Calu3 (cell line): ENCODE results near the gene SERGEF. TPM values are rescaled to one million over a fixed set of nuclear protein-coding genes. Genes with fewer than 3 reads are reported as not detected.

Source experiments
- BruUV-seq: library from RNA; stranded (reverse); fragments of 400-500 nt; replicated peaks from 2 replicates; lab custom pipeline; 2021; lab: Mats Ljungman, UMichigan
- CTCF ChIA-PET: fragments of 300-600 bp; sonication (Branson Sonifier 250); formaldehyde crosslinking; loops from one replicate; lab custom pipeline; 2022; ENCODE audit warnings: antibody characterized with exemption; lab: Charles Lee
- DNase-seq: peaks from one replicate; pipeline ENCODE4 v3.0.0; 2022
- H3K27ac Mint-ChIP-seq: one replicate; pipeline ENCODE4 v1.8.0; 2022; ENCODE audit warnings: mixed read lengths; ENCODE audit not compliant: unreplicated experiment
- H3K27me3 Mint-ChIP-seq: one replicate; pipeline ENCODE4 v1.8.0; 2022; ENCODE audit warnings: mixed read lengths; ENCODE audit not compliant: unreplicated experiment
- H3K36me3 Mint-ChIP-seq: one replicate; pipeline ENCODE4 v1.8.0; 2022; ENCODE audit warnings: mild to moderate bottlenecking, moderate library complexity, mixed read lengths; ENCODE audit not compliant: insufficient read depth, unreplicated experiment
- H3K4me1 Mint-ChIP-seq: one replicate; pipeline ENCODE4 v1.8.0; 2022; ENCODE audit warnings: mild to moderate bottlenecking, low read depth, mixed read lengths; ENCODE audit not compliant: unreplicated experiment
- H3K4me3 Mint-ChIP-seq: one replicate; pipeline ENCODE4 v1.8.0; 2022; ENCODE audit warnings: mild to moderate bottlenecking, low read depth, moderate library complexity, mixed read lengths; ENCODE audit not compliant: unreplicated experiment
- H3K9me3 Mint-ChIP-seq: one replicate; pipeline ENCODE4 v1.8.0; 2022; ENCODE audit warnings: low read depth, mixed read lengths; ENCODE audit not compliant: unreplicated experiment
- CTCF ChIP-seq: fragments of 200-600 bp; IDR thresholded peaks from one replicate; pipeline ENCODE4 v1.8.0; 2022; ENCODE audit warnings: antibody characterized with exemption; ENCODE audit not compliant: unreplicated experiment
- intact Hi-C: fragments of 100-400 bp; cut with micrococcal nuclease; formaldehyde crosslinking; loops from one replicate; pipeline ENCODE4 v1.10.0; 2022; ENCODE audit not compliant: unreplicated experiment
- total RNA-seq: library from RNA; stranded (reverse); gene quantifications from 2 replicates; pipeline ENCODE4 v1.2.3, GENCODE V29; 2022

Gene SERGEF
- total RNA-seq, 1 experiment from 2014 or later = 28.1 TPM

- intact Hi-C loops = no loop called here
- CTCF ChIA-PET = interaction anchor here (0.6 kb wide), 1 partner anchor 636 kb away, joined by 3 read pairs; no protein-coding TSS in a partner anchor
- no peaks in the 10 kb centered on the region for H3K4me1 Mint-ChIP-seq
- no peak overlapping the region for H3K27ac Mint-ChIP-seq
- DNase-seq = no peak
- no peak overlapping the region for H3K4me3 Mint-ChIP-seq
- TF ChIP-seq CTCF = no peak
- H3K9me3 Mint-ChIP-seq = no peaks in the 10 kb centered on the region
- no TSS peak for BruUV-seq
- H3K27me3 Mint-ChIP-seq = no peaks in the 10 kb centered on the region
- H3K36me3 Mint-ChIP-seq = no peaks in the 10 kb centered on the region
Observed at GRCh38 chr11:17922416-17922788, 90.4 kb downstream of the SERGEF start.

GRCh38 chr11:17921659-17922415 is 91.0 kb downstream of the SERGEF start:
- Mint-ChIP-seq H3K36me3 (no peaks in the 10 kb centered on the region), H3K27ac (no peak overlapping the region), H3K9me3 (no peaks in the 10 kb centered on the region), H3K27me3 (no peaks in the 10 kb centered on the region), H3K4me3 (no peak overlapping the region), H3K4me1 (no peaks in the 10 kb centered on the region)
- CTCF ChIA-PET = interaction anchor here (0.6 kb wide), 1 partner anchor 637 kb away, joined by 3 read pairs; no protein-coding TSS in a partner anchor
- TF ChIP-seq CTCF = no peak
- no TSS peak for BruUV-seq
- no peak for DNase-seq
- intact Hi-C loops = no loop called here

- CTCF ChIA-PET = no interaction called here
- Mint-ChIP-seq H3K9me3 (no peaks in the 10 kb centered on the region), H3K4me3 (no peak overlapping the region), H3K36me3 (no peaks in the 10 kb centered on the region), H3K27me3 (no peaks in the 10 kb centered on the region), H3K4me1 (no peaks in the 10 kb centered on the region), H3K27ac (no peak overlapping the region)
- no peak for TF ChIP-seq CTCF
- DNase-seq = no peak
- intact Hi-C loops = no loop called here
- no TSS peak for BruUV-seq
Observed at GRCh38 chr11:17918049-17918605, 94.7 kb downstream of the SERGEF start.

GRCh38 chr11:17917556-17917955 is 95.3 kb downstream of the SERGEF start:
- Mint-ChIP-seq H3K27ac (no peak overlapping the region), H3K4me3 (no peak overlapping the region), H3K4me1 (no peaks in the 10 kb centered on the region), H3K9me3 (no peaks in the 10 kb centered on the region), H3K27me3 (no peaks in the 10 kb centered on the region), H3K36me3 (no peaks in the 10 kb centered on the region)
- CTCF ChIA-PET = no interaction called here
- TF ChIP-seq CTCF = no peak
- no TSS peak for BruUV-seq
- intact Hi-C loops = no loop called here
- DNase-seq = no peak
